GM18519 (cell line): ENCODE results near the gene NAALADL2.

ENCODE experiments used
- ATAC-seq: cut with Tn5 transposase; IDR thresholded peaks from one replicate; pipeline ENCODE4 v1.9.1; 2021; ENCODE audit warnings: mild to moderate bottlenecking, moderate library complexity; ENCODE audit not compliant: unreplicated experiment, low FRiP score

NAALADL2 gene

GRCh38 chr3:174884776-174885568 lies 25.8 kb downstream of the NAALADL2 start:
- no peak for ATAC-seq

GRCh38 chr3:174891524-174892203 lies 32.5 kb downstream of the NAALADL2 start:
- no peak for ATAC-seq

GRCh38 chr3:174907027-174907426 lies 47.9 kb downstream of the NAALADL2 start:
- no peak for ATAC-seq

- ATAC-seq: no peak
Observed at GRCh38 chr3:174907628-174908407, 48.7 kb downstream of the NAALADL2 start.

- no peak for ATAC-seq
Observed at GRCh38 chr3:174931473-174932353, 72.6 kb downstream of the NAALADL2 start.

GRCh38 chr3:174936590-174936989 lies 77.5 kb downstream of the NAALADL2 start:
- ATAC-seq: no peak

- ATAC-seq: no peak
Observed at GRCh38 chr3:174937478-174937877, 78.3 kb downstream of the NAALADL2 start.

GRCh38 chr3:174938102-174938501 lies 79.0 kb downstream of the NAALADL2 start:
- no peak for ATAC-seq

GRCh38 chr3:174940151-174940550 lies 81.0 kb downstream of the NAALADL2 start:
- ATAC-seq: no peak

GRCh38 chr3:174945276-174945675 lies 86.1 kb downstream of the NAALADL2 start:
- no peak for ATAC-seq

GRCh38 chr3:174945951-174946350 lies 86.8 kb downstream of the NAALADL2 start:
- no peak for ATAC-seq

- no peak for ATAC-seq
Observed at GRCh38 chr3:174949523-174949922, 90.4 kb downstream of the NAALADL2 start.

GRCh38 chr3:174951034-174951433 lies 91.9 kb downstream of the NAALADL2 start:
- ATAC-seq: no peak

GRCh38 chr3:174951498-174952005 lies 92.4 kb downstream of the NAALADL2 start:
- no peak for ATAC-seq

- no peak for ATAC-seq
Observed at GRCh38 chr3:174953068-174953467, 93.9 kb downstream of the NAALADL2 start.

- no peak for ATAC-seq
Observed at GRCh38 chr3:174955513-174956016, 96.4 kb downstream of the NAALADL2 start.

GRCh38 chr3:174957081-174957480 lies 97.9 kb downstream of the NAALADL2 start:
- ATAC-seq: no peak

- no peak for ATAC-seq
Observed at GRCh38 chr3:174957551-174958001, 98.4 kb downstream of the NAALADL2 start.

GRCh38 chr3:174958671-174959328 lies 99.7 kb downstream of the NAALADL2 start:
- ATAC-seq: no peak
